Right lobe of liver (tissue), 6 donors: ENCODE results near the gene DQX1. TPM values are rescaled to one million over a fixed set of nuclear protein-coding genes. Genes with fewer than 3 reads are reported as not detected.

Experiments used
- ATAC-seq, 4 donors: fragments of 200-7000 bp; cut with Tn5 transposase; one replicate each; pipeline ENCODE4 v1.9.1; 2020; ENCODE audit warnings: mild to moderate bottlenecking in 4 of 4, moderate library complexity in 4 of 4
- DNase-seq, 3 donors: peaks; one replicate each; pipeline ENCODE4 v3.0.0-alpha.2; 2020
- H3K27ac ChIP-seq, 3 donors: fragments of 200-600 bp; one replicate each; pipeline ENCODE4 v1.8.0; 2022
- H3K27me3 ChIP-seq, 2 donors: fragments of 200-600 bp; one replicate each; pipeline ENCODE4 v1.8.0; 2022
- H3K36me3 ChIP-seq, 4 donors: fragments of 200-600 bp; sonication (generic) in 1 of 4; one replicate each; pipeline versions ENCODE4 v1.5.1 to v1.8.0; 2017 to 2022; ENCODE audit warnings: control low read depth in 1 of 4
- H3K4me1 ChIP-seq, 4 donors: fragments of 200-600 bp; sonication (generic) in 1 of 4; one replicate each; pipeline versions ENCODE4 v1.5.1 to v1.8.0; 2017 to 2022; ENCODE audit warnings: control low read depth in 1 of 4
- H3K4me3 ChIP-seq, 3 donors: fragments of 200-600 bp; one replicate each; pipeline ENCODE4 v1.8.0; 2022
- H3K9me3 ChIP-seq, 4 donors: fragments of 200-600 bp; sonication (generic) in 1 of 4; one replicate each; pipeline versions ENCODE4 v1.5.1 to v1.8.0; 2017 to 2022; ENCODE audit warnings: control low read depth in 1 of 4
- POLR2A ChIP-seq: fragments of 450-650 bp; IDR thresholded peaks from one replicate; pipeline ENCODE4 v1.6.1; 2017; ENCODE audit warnings: antibody characterized with exemption, mild to moderate bottlenecking
- WGBS: methylation state at CpG from one replicate; pipeline ENCODE4 v1.1.6; 2018; ENCODE audit warnings: low coverage, low lambda C conversion rate; ENCODE audit not compliant: insufficient coverage; ENCODE audit errors: missing lambda C conversion rate; 5-methylcytosine and 5-hydroxymethylcytosine counted together
- intact Hi-C, 2 donors: fragments of 100-400 bp; cut with DNase I; formaldehyde crosslinking; loops; one replicate each; pipeline versions ENCODE4 v1.11.2 to v1.14.1; 2022
- total RNA-seq, 6 experiments: library from RNA; depleted of rRNA in 2 of 6; stranded (reverse); fragments of >200 nt in 2 of 6; fragmentation: NEBNext Ultra II Directional in 3 of 6; extraction: Animal tissue kit (Norgen Biotek cat#: 25700) in 3 of 6; gene quantifications; one replicate each; pipeline versions ENCODE4 v1.1.0 to v1.2.4, GENCODE V29; 2016 to 2023
- TF ChIP-seq, protein P1 (sequence below), 4 donors: fragments of 200-600 bp in 3 of 4; fragments of 450-650 bp in 1 of 4; IDR thresholded peaks; one replicate each; pipeline versions ENCODE4 v1.5.1 to v1.8.0; 2016 to 2022; ENCODE audit warnings: antibody characterized with exemption in 4 of 4, mild to moderate bottlenecking in 2 of 4
- donor health status: DM: no; HTN: yes; CAD: no.
- donor health status: DM: no; HTN: no; CAD: no.
- donor health status: DM: no; HTN: no; CAD: no.
- donor health status: DM: no; HTN: yes; CAD: no.
- donor health status: DM: no; HTN: yes; CAD: no.

Gene DQX1
- total RNA-seq, 6 experiments from 2014 or later: not detected

DNA sequence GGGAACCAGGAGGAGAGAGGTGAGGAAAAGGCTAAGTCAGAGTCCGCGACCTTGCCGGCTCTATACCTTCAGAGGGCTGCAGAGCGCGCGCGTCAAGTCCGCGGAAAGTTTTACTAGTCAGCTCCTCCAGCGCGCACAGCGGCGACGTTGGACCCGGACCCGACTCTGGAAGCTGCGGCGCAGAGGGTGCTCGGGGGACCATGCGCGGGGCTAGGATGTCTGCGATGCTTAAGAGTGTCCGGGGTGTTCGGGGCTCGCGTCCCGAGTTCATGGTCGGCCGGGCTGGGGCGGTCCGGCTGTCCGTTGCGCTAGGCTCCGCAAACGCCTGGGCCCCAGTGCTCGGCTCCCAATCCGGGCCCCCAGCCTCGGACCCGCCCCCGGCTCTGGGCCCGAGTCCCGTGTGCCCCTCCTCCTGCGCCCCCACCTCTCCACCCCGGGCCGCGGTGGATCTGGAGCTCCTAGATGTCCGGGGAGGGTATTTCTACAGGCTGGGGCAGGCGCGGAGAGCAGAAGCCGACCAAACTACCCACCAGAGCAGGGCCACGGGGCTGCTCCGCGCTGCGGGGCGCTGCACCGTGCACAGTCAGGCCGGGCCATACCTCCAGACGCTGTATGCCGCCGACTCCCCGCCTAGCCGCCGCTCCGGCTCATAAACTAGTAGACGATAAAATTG, 26.6 kb downstream of the DQX1 start, which contains the start of gene LBX2:
Gene LBX2 (minus strand): TSS at position 337 of the 673 bp plus-strand sequence. CDS start 66 bp downstream, at position 271.
- Histone ChIP-seq H3K4me1 (peaks cover 0 to 55% (median 15%) of the 10 kb centered on the region in 4 donors), H3K27ac (peak within 1 kb of the TSS in 2 of 3 donors; percentile 11 to 66), H3K4me3 (peak within 1 kb of the TSS; percentile 37 to 55 (median 44)), H3K9me3 (no peaks in the 10 kb centered on the region), H3K27me3 (no peaks in the 10 kb centered on the region), H3K36me3 (no peaks in the 10 kb centered on the region)
- peak; percentile 0 to 28 (median 10) for ATAC-seq
- intact Hi-C loops: no loop called here
- DNase-seq: peak in 1 of 3 donors; percentile 63
- no peak for TF ChIP-seq POLR2A
- TF ChIP-seq, protein P1, sequence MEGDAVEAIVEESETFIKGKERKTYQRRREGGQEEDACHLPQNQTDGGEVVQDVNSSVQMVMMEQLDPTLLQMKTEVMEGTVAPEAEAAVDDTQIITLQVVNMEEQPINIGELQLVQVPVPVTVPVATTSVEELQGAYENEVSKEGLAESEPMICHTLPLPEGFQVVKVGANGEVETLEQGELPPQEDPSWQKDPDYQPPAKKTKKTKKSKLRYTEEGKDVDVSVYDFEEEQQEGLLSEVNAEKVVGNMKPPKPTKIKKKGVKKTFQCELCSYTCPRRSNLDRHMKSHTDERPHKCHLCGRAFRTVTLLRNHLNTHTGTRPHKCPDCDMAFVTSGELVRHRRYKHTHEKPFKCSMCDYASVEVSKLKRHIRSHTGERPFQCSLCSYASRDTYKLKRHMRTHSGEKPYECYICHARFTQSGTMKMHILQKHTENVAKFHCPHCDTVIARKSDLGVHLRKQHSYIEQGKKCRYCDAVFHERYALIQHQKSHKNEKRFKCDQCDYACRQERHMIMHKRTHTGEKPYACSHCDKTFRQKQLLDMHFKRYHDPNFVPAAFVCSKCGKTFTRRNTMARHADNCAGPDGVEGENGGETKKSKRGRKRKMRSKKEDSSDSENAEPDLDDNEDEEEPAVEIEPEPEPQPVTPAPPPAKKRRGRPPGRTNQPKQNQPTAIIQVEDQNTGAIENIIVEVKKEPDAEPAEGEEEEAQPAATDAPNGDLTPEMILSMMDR (IDR thresholded peaks at IDR 0.05): no peak
- 27% methylated on average over 32 of the region's 65 CpGs for WGBS

DNA sequence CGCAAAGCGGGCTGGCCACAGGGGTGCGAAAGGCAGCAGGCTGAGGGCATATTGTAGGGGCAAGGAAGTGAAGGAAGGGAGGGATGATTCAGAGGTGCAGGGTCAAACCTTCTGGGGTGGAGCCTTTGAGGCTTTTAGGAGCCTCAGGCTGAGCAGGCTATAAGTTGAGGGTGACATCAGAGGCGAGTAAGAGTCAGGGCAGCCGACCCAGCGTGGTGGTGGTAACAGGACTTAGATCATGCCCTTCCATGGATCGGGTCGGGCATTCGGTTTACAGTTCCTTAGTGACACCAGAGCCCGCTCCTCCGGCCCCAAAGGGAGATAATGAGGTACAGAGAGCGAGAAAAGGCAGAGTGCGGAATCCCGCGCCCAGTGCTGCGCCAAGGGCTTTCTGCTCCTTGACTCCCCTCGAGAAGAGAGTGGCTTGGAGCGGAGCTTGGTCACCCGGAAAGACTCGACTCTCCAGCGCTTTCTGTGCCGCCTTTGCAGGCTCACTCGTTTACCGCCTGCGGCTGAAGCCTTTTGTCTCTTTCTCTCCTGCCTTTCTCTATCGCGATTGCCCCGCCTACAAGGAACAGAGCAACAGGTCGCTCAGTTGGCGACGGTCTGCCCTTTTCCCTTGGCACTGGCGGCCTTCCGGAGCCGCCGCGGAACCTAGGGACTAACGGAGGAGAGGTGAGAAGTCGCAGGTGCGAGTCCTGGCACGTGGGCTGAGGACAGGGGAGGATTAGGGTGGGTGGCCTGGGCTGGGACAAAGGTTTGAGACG, 27.3 kb downstream of the DQX1 start:
- no peak for TF ChIP-seq POLR2A
- TF ChIP-seq, protein P1 (IDR thresholded peaks at IDR 0.05): no peak
- Histone ChIP-seq H3K27ac (peak overlapping the region in 2 of 3 donors; percentile 11 to 66), H3K4me3 (peak overlapping the region; percentile 37 to 55 (median 44)), H3K36me3 (peaks cover 0 to 3% (median under 1%) of the 10 kb centered on the region in 4 donors), H3K9me3 (no peaks in the 10 kb centered on the region), H3K27me3 (no peaks in the 10 kb centered on the region), H3K4me1 (peaks cover 0 to 55% (median 14%) of the 10 kb centered on the region in 4 donors)
- DNase-seq: peak in 1 of 3 donors; percentile 66
- intact Hi-C loops: no loop called here
- 11% methylated on average over 25 of the region's 41 CpGs for WGBS
- peak; percentile 0 to 43 (median 12) for ATAC-seq

DNA sequence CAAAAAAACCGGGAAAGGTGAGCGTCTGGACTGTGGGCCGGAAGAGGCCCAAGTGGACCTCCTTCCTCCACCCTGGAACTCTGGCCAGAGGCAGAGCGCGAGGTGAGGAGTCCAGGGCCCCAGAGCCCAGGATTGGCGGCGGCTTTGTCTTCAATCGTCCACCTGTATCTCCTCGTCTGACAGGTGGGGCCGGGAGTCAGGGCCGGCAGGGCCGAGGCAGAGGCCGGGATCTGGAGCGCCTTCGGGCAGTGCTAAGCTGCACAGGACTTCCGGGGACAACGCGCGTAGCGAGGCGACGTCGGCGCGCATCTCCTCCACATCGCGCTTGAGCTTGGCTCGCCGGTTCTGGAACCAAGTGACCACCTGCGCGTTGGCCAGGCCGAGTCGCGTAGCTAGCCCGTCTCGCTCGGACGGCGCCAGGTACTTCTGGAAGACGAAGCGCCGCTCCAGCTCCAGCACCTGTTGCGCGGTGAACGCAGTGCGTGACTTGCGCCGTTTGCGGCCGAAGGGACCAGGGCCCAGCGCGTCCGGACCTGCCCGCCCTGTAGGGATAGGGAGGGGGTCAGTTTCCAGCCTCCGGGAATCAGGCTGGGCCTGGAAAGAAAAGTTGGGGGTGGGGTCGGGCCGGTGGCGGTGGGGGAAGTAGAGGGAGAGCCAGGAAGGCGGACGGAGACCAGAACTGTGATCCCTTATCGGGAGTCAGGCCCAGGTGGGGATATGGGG, 28.1 kb downstream of the DQX1 start:
- ATAC-seq (peak; percentile 6 to 29 (median 16)), DNase-seq (peak in 2 of 3 donors; percentile 55 to 59)
- 22% methylated on average over 11 of the region's 61 CpGs for WGBS
- Histone ChIP-seq H3K4me1 (peaks cover 0 to 63% (median 17%) of the 10 kb centered on the region in 4 donors), H3K36me3 (peaks cover 0 to 10% (median 5%) of the 10 kb centered on the region in 4 donors), H3K27me3 (no peaks in the 10 kb centered on the region), H3K9me3 (no peaks in the 10 kb centered on the region), H3K27ac (peak overlapping the region in 2 of 3 donors; percentile 5 to 66), H3K4me3 (peak overlapping the region; percentile 37 to 55 (median 44))
- TF ChIP-seq, protein P1 (IDR thresholded peaks at IDR 0.05): no peak
- no peak for TF ChIP-seq POLR2A
- intact Hi-C loops: no loop called here

DNA sequence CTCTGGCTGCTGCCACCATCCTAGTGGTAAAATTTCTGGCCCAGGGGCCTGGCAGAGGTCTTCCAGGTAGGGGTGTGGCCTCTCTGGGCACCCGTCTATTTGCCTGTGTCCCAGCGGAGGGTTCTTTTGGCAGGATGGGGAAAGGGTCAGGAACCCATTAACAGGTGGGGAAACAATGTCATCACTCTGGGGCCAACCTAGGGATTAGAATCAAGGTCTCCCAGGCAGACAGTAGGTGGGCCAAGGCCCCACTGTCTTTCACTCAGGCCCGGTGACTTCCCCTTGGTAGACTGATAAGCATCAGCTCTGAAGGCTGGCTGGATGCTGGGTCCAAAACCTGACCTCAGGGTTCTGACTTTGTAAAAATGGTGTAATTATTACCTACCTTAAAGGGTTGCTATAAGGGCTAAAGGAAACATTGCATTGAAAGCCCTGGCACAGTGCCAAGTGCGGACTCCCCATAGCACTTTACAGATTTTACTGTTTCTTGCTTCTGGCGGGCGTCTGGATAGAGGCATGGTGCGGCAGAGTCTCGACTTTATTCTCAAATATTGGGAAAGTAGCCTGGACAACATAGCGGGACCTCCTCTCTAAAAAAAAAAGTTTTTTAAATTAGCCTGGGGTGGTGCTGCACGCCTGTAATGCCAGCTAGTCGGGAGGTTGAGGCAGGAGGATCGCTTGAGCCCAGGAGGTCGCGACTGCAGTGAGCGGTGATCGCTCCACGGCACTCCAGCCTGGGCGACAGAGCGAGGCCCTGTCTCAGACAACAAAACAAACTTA, 28.8 kb downstream of the DQX1 start:
- Histone ChIP-seq H3K9me3 (no peaks in the 10 kb centered on the region), H3K27me3 (no peaks in the 10 kb centered on the region), H3K27ac (peak overlapping the region in 1 of 3 donors; percentile 66), H3K4me1 (peaks cover 0 to 70% (median 21%) of the 10 kb centered on the region in 4 donors), H3K4me3 (peak overlapping the region in 2 of 3 donors; percentile 37 to 55), H3K36me3 (peaks cover 0 to 17% (median 7%) of the 10 kb centered on the region in 4 donors)
- intact Hi-C loops: no loop called here
- DNase-seq (no peak), ATAC-seq (no peak)
- 34% methylated on average over 15 of the region's 19 CpGs for WGBS
- TF ChIP-seq, protein P1 (IDR thresholded peaks at IDR 0.05): no peak
- TF ChIP-seq POLR2A: no peak
